ENCODE measurements around the gene AADACL3.

Gene AADACL3

GRCh38 chr1:12769976-12770505 is 54.1 kb downstream of the AADACL3 start:
- Mint-ChIP-seq H3K9me3 (no peaks in the 10 kb centered on the region), H3K27me3 (peaks cover 35% of the 10 kb centered on the region), H3K36me3 (ENCODE audit: low read depth) (no peaks in the 10 kb centered on the region), H3K27ac (no peak overlapping the region), H3K4me1 (ENCODE audit: low read depth) (no peaks in the 10 kb centered on the region), H3K4me3 (no peak overlapping the region)

GRCh38 chr1:12770620-12771019 is 54.7 kb downstream of the AADACL3 start:
- H3K4me3 Mint-ChIP-seq = no peak overlapping the region
- H3K4me1 Mint-ChIP-seq (ENCODE audit: low read depth) = no peaks in the 10 kb centered on the region
- no peaks in the 10 kb centered on the region for H3K36me3 Mint-ChIP-seq (ENCODE audit: low read depth)
- H3K27me3 Mint-ChIP-seq = peaks cover 35% of the 10 kb centered on the region
- no peak overlapping the region for H3K27ac Mint-ChIP-seq
- H3K9me3 Mint-ChIP-seq = no peaks in the 10 kb centered on the region

- H3K36me3 Mint-ChIP-seq (ENCODE audit: low read depth) = no peaks in the 10 kb centered on the region
- no peak overlapping the region for H3K4me3 Mint-ChIP-seq
- H3K27ac Mint-ChIP-seq = no peak overlapping the region
- no peaks in the 10 kb centered on the region for H3K4me1 Mint-ChIP-seq (ENCODE audit: low read depth)
- H3K9me3 Mint-ChIP-seq = no peaks in the 10 kb centered on the region
- H3K27me3 Mint-ChIP-seq = peaks cover 30% of the 10 kb centered on the region
Measured at GRCh38 chr1:12771186-12771585, 55.3 kb downstream of the AADACL3 start.

- Mint-ChIP-seq H3K36me3 (ENCODE audit: low read depth) (no peaks in the 10 kb centered on the region), H3K9me3 (no peaks in the 10 kb centered on the region), H3K4me3 (no peak overlapping the region), H3K4me1 (ENCODE audit: low read depth) (no peaks in the 10 kb centered on the region), H3K27ac (no peak overlapping the region), H3K27me3 (peaks cover 25% of the 10 kb centered on the region)
Measured at GRCh38 chr1:12772520-12772919, 56.6 kb downstream of the AADACL3 start.

GRCh38 chr1:12773438-12773837 is 57.5 kb downstream of the AADACL3 start, which contains the start of gene PRAMEF12:
Gene PRAMEF12, plus strand, starts transcription at chr1:12773738. Its CDS starts 1,130 bp downstream, at chr1:12774868.
- H3K27me3 Mint-ChIP-seq = peaks cover 17% of the 10 kb centered on the region

DNA sequence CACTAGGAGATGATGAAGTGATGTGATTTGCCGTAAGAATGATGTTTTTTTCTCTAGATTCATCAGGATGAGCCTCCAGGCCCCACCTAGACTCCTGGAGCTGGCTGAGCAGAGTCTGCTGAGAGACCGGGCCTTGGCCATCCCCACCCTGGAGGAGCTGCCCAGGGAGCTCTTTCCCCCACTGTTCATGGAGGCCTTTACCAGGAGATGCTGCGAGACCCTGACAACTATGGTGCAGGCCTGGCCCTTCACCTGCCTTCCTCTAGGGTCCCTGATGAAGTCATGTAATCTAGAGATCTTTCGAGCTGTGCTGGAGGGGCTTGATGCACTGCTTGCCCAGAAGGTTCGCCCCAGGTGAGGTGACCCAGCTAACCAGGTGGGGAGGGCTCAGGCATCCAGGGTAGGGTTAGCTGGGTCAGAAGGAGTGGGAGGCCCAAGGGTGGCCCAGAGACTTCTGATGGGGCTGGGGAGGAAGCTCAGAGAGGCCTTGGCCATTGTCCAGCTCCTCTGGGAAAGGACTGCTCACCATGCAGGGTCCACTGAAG is 59.0 kb downstream of the AADACL3 start:
- Mint-ChIP-seq H3K27me3 (peaks cover 23% of the 10 kb centered on the region), H3K4me3 (no peak overlapping the region), H3K9me3 (no peaks in the 10 kb centered on the region), H3K27ac (no peak overlapping the region), H3K36me3 (ENCODE audit: low read depth) (no peaks in the 10 kb centered on the region), H3K4me1 (ENCODE audit: low read depth) (no peaks in the 10 kb centered on the region)

More at GRCh38 chr1:12773438-12773837, 57.5 kb downstream of the AADACL3 start, which contains the start of gene PRAMEF12:
- no peaks in the 10 kb centered on the region for H3K4me1 Mint-ChIP-seq (ENCODE audit: low read depth)
- no peak within 1 kb of the TSS for H3K4me3 Mint-ChIP-seq
- H3K9me3 Mint-ChIP-seq = no peaks in the 10 kb centered on the region
- no peaks in the 10 kb centered on the region for H3K36me3 Mint-ChIP-seq (ENCODE audit: low read depth)
- H3K27ac Mint-ChIP-seq = no peak within 1 kb of the TSS

- Mint-ChIP-seq H3K27ac (no peak overlapping the region), H3K9me3 (no peaks in the 10 kb centered on the region), H3K4me3 (no peak overlapping the region), H3K4me1 (ENCODE audit: low read depth) (no peaks in the 10 kb centered on the region), H3K36me3 (ENCODE audit: low read depth) (no peaks in the 10 kb centered on the region), H3K27me3 (peaks cover 17% of the 10 kb centered on the region)
Measured at GRCh38 chr1:12775443-12775842, 59.5 kb downstream of the AADACL3 start.

DNA sequence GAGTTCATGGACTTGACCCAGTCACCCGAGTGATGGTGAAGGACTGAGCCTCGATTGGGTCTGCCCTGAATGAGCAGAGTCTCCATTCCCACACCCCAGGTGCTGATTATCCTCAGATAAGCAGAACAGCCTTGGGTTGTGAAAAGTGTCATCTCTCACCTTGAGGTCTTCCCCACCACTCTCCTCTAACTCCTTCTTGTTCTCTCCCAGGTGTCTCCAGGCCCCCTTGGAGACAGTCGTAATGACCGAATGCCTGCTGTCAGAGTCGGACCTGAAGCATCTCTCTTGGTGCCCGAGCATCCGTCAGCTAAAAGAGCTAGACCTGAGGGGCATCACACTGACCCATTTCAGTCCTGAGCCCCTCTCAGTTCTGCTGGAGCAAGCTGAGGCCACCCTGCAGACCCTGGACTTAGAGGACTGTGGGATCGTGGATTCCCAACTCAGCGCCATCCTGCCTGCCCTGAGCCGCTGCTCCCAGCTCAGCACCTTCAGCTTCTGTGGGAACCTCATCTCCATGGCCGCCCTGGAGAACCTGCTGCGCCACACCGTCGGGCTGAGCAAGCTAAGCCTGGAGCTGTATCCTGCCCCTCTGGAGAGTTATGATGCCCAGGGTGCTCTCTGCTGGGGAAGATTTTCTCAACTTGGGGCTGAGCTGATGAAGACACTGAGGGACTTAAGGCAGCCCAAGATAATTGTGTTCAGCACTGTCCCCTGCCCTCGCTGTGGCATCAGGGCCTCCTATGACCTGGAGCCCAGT is 61.1 kb downstream of the AADACL3 start:
- Mint-ChIP-seq H3K4me3 (no peak overlapping the region), H3K27me3 (peaks cover 17% of the 10 kb centered on the region), H3K4me1 (ENCODE audit: low read depth) (no peaks in the 10 kb centered on the region), H3K27ac (no peak overlapping the region), H3K9me3 (no peaks in the 10 kb centered on the region), H3K36me3 (ENCODE audit: low read depth) (no peaks in the 10 kb centered on the region)

All from stimulated activated naive CD8-positive, alpha-beta T cell treated with anti-CD3 and anti-CD28 coated beads, Interleukin-15, Interleukin-2, amounts not matched to agents 100 ng/mL and 50 ng/mL, for 24 hours (primary cell).